IMR-90 (cell line): Measurements from ENCODE around the gene WBP2. TPM values are rescaled to one million over a fixed set of nuclear protein-coding genes. Genes with fewer than 3 reads are reported as not detected.

Experiments used
- ATAC-seq: fragments of 200-7000 bp; cut with Tn5 transposase; 2 replicates; pipeline ENCODE4 v1.9.1; 2020; ENCODE audit warnings: low read depth, mild to moderate bottlenecking, moderate library complexity
- BruUV-seq: library from RNA; stranded (reverse); fragments of 400-500 nt; replicated peaks from 2 replicates; lab custom pipeline; 2021; lab: Mats Ljungman, UMichigan
- CTCF ChIA-PET: fragments of 300-600 bp; formaldehyde crosslinking; extraction: SDS; loops from one replicate; lab custom pipeline; 2021; ENCODE audit warnings: antibody characterized with exemption; lab: Yijun Ruan, JAX
- POLR2A ChIA-PET: fragments of 300-600 bp; sonication (Branson Sonifier 250); formaldehyde crosslinking; loops from one replicate; lab custom pipeline; 2022; ENCODE audit warnings: antibody characterized with exemption; ENCODE audit not compliant: unreplicated experiment; lab: Charles Lee
- DNase-seq: peaks from one replicate; pipeline ENCODE4 v3.0.0; 2013
- H2AFZ ChIP-seq: replicated peaks from 2 replicates; pipeline ENCODE3; 2013; ENCODE audit warnings: low read length, mild to moderate bottlenecking; ENCODE audit not compliant: poor library complexity
- H2AK5ac ChIP-seq: 2 replicates; pipeline ENCODE4 v1.6.1; 2013; ENCODE audit warnings: low read depth, low read length, inconsistent platforms
- H2AK9ac ChIP-seq: replicated peaks from 2 replicates; pipeline ENCODE3; 2013; ENCODE audit warnings: mild to moderate bottlenecking, low read depth, low read length, moderate library complexity; ENCODE audit not compliant: poor library complexity
- H2BK120ac ChIP-seq: 2 replicates; pipeline ENCODE4 v1.6.1; 2013; ENCODE audit warnings: low read depth, low read length, inconsistent platforms
- H2BK15ac ChIP-seq: 3 replicates; pipeline ENCODE4 v1.6.1; 2013; ENCODE audit warnings: low read depth, low read length, inconsistent platforms
- H2BK20ac ChIP-seq: 2 replicates; pipeline ENCODE4 v1.6.1; 2013; ENCODE audit warnings: low read depth, mild to moderate bottlenecking, inconsistent platforms, low read length, moderate library complexity
- H2BK5ac ChIP-seq: 2 replicates; pipeline ENCODE4 v1.6.1; 2013; ENCODE audit warnings: mild to moderate bottlenecking, low read depth, low read length, inconsistent platforms; ENCODE audit not compliant: poor library complexity, severe bottlenecking
- H3K14ac ChIP-seq: replicated peaks from 2 replicates; pipeline ENCODE4 v1.6.1; 2013; ENCODE audit warnings: low read depth, low read length, inconsistent platforms
- H3K18ac ChIP-seq: 2 replicates; pipeline ENCODE4 v1.6.1; 2013; ENCODE audit warnings: low read depth, low read length, control low read depth
- H3K23ac ChIP-seq: 2 replicates; pipeline ENCODE4 v1.6.1; 2013; ENCODE audit warnings: low read depth, low read length, inconsistent platforms
- H3K27ac ChIP-seq: 2 replicates; pipeline ENCODE4 v1.5.1; 2013; ENCODE audit warnings: mild to moderate bottlenecking, control low read depth, low read length; ENCODE audit not compliant: insufficient read depth
- H3K27me3 ChIP-seq: 2 replicates; pipeline ENCODE4 v1.6.1; 2013; ENCODE audit warnings: low read length; ENCODE audit not compliant: control insufficient read depth, insufficient read depth
- H3K36me3 ChIP-seq: 2 replicates; pipeline ENCODE4 v1.6.1; 2013; ENCODE audit warnings: low read length, mixed read lengths; ENCODE audit not compliant: control insufficient read depth, insufficient read depth
- H3K4ac ChIP-seq: 2 replicates; pipeline ENCODE4 v1.6.1; 2013; ENCODE audit warnings: low read depth, low read length, inconsistent platforms
- H3K4me1 ChIP-seq: 2 replicates; pipeline ENCODE4 v1.6.1; 2013; ENCODE audit warnings: low read length, mixed read lengths; ENCODE audit not compliant: control insufficient read depth, insufficient read depth
- H3K4me2 ChIP-seq: 2 replicates; pipeline ENCODE4 v1.6.1; 2013; ENCODE audit warnings: low read depth, mild to moderate bottlenecking, control low read depth, low read length, moderate library complexity
- H3K4me3 ChIP-seq: 2 replicates; pipeline ENCODE4 v1.5.1; 2013; ENCODE audit warnings: low read depth, mild to moderate bottlenecking, control low read depth, low read length, moderate library complexity; ENCODE audit not compliant: insufficient read depth
- H3K56ac ChIP-seq: 2 replicates; pipeline ENCODE4 v1.6.1; 2013; ENCODE audit warnings: low read length, inconsistent platforms; ENCODE audit not compliant: insufficient read depth; ENCODE audit errors: extremely low read depth
- H3K79me1 ChIP-seq, 2 experiments: 2 replicates each; pipeline ENCODE4 v1.6.1; 2013; ENCODE audit warnings: low read length in 2 of 2, inconsistent platforms in 1 of 2, low read depth in 1 of 2
- H3K9ac ChIP-seq: 2 replicates; pipeline ENCODE4 v1.6.1; 2013; ENCODE audit warnings: low read depth, low read length, control low read depth
- H3K9me1 ChIP-seq: 2 replicates; pipeline ENCODE4 v1.6.1; 2013; ENCODE audit warnings: low read length, inconsistent platforms; ENCODE audit not compliant: insufficient read depth
- H3K9me3 ChIP-seq: 2 replicates; pipeline ENCODE4 v1.6.1; 2013; ENCODE audit warnings: low read length; ENCODE audit not compliant: control insufficient read depth, insufficient read depth
- H4K20me1 ChIP-seq: 2 replicates; pipeline ENCODE4 v1.6.1; 2013; ENCODE audit warnings: low read length, inconsistent platforms; ENCODE audit not compliant: insufficient read depth
- H4K5ac ChIP-seq: 2 replicates; pipeline ENCODE4 v1.6.1; 2013; ENCODE audit warnings: mild to moderate bottlenecking, low read depth, low read length, control low read depth
- H4K8ac ChIP-seq, 2 experiments: 2 replicates each; pipeline ENCODE4 v1.6.1; 2013; ENCODE audit warnings: low read depth in 2 of 2, low read length in 2 of 2, control low read depth in 1 of 2, inconsistent platforms in 1 of 2
- H4K91ac ChIP-seq: 2 replicates; pipeline ENCODE4 v1.6.1; 2013; ENCODE audit warnings: low read depth, low read length, inconsistent platforms; ENCODE audit not compliant: insufficient read depth
- BHLHE40 ChIP-seq: fragments of 150-350 bp; IDR thresholded peaks from 2 replicates; pipeline ENCODE4 v1.6.1; 2016; ENCODE audit warnings: mild to moderate bottlenecking, low read depth, low read length
- CEBPB ChIP-seq: IDR thresholded peaks from 2 replicates; pipeline ENCODE4 v1.6.1; 2012; ENCODE audit warnings: low read depth, low read length, improper control_type of control experiment
- CHD1 ChIP-seq: IDR thresholded peaks from 2 replicates; pipeline ENCODE4 v1.6.1; 2012; ENCODE audit warnings: low read depth, low read length, improper control_type of control experiment
- FOS ChIP-seq: fragments of 150-350 bp; IDR thresholded peaks from 2 replicates; pipeline ENCODE4 v1.6.1; 2016; ENCODE audit warnings: low read depth, low read length
- MAFK ChIP-seq: IDR thresholded peaks from 2 replicates; pipeline ENCODE4 v1.6.1; 2012; ENCODE audit warnings: low read depth, low read length, improper control_type of control experiment
- MAZ ChIP-seq: IDR thresholded peaks from 2 replicates; pipeline ENCODE4 v1.6.1; 2012; ENCODE audit warnings: low read depth, mild to moderate bottlenecking, low read length, improper control_type of control experiment, moderate library complexity, borderline replicate concordance
- NFE2L2 ChIP-seq: fragments of 150-350 bp; IDR thresholded peaks from 2 replicates; pipeline ENCODE4 v1.6.1; 2016; ENCODE audit warnings: low read depth, mild to moderate bottlenecking, low read length
- POLR2A ChIP-seq: IDR thresholded peaks from 2 replicates; pipeline ENCODE4 v1.6.1; 2012; ENCODE audit warnings: mild to moderate bottlenecking, low read depth, low read length
- RAD21 ChIP-seq: IDR thresholded peaks from 2 replicates; pipeline ENCODE4 v1.6.1; 2012; ENCODE audit warnings: low read length, improper control_type of control experiment
- RCOR1 ChIP-seq: IDR thresholded peaks from 2 replicates; pipeline ENCODE4 v1.6.1; 2012; ENCODE audit warnings: mild to moderate bottlenecking, low read length, improper control_type of control experiment; ENCODE audit not compliant: insufficient replicate concordance
- RFX5 ChIP-seq: IDR thresholded peaks from 2 replicates; pipeline ENCODE4 v1.8.0; 2012; ENCODE audit warnings: low read depth, mild to moderate bottlenecking, low read length, moderate library complexity
- SMC3 ChIP-seq: fragments of 150-350 bp; IDR thresholded peaks from 2 replicates; pipeline ENCODE4 v1.6.1; 2016; ENCODE audit warnings: low read depth, mild to moderate bottlenecking, antibody characterized with exemption, low read length, moderate library complexity
- WGBS, 2 experiments: methylation state at CpG; one replicate each; pipeline versions ENCODE4 v1.1.5 to v1.1.7; 2013; ENCODE audit warnings: missing lambda C conversion rate in 2 of 2; ENCODE audit not compliant: insufficient read length in 1 of 2; ENCODE audit errors: extremely low coverage in 2 of 2; 5-methylcytosine and 5-hydroxymethylcytosine counted together
- dilution Hi-C: fragments of 300-500 bp; cut with HindIII; formaldehyde crosslinking; loops from one replicate; pipeline ENCODE4 v1.14.3; 2018; ENCODE audit warnings: low sequenced_read_pairs; ENCODE audit not compliant: unreplicated experiment
- in situ Hi-C: fragments of 300-500 bp; cut with MboI; formaldehyde crosslinking; loops from 3 replicates; pipeline ENCODE4 v1.14.3; 2019; ENCODE audit warnings: low sequenced_read_pairs, inconsistent platforms, mixed read lengths
- intact Hi-C: fragments of 100-400 bp; cut with micrococcal nuclease; formaldehyde crosslinking; loops from 2 replicates; pipeline ENCODE4 v1.10.0; 2022
- polyA plus RNA-seq, 3 experiments: library from polyadenylated mRNA; depleted of rRNA; stranded (reverse); fragments of >200 nt; gene quantifications; 2 replicates each; pipeline ENCODE4 v1.2.3, GENCODE V29; 2012; ENCODE audit warnings: low replicate concordance in 1 of 3
- total RNA-seq: library from RNA; depleted of rRNA; stranded (reverse); fragments of >200 nt; gene quantifications from 2 replicates; pipeline ENCODE4 v1.2.3, GENCODE V29; 2012
- TF ChIP-seq, protein P1 (sequence below): conservative IDR thresholded peaks from 2 replicates; pipeline ENCODE4 v1.5.1; 2012; ENCODE audit warnings: mild to moderate bottlenecking, low read depth, low read length, improper control_type of control experiment
- TF ChIP-seq, protein P2 (sequence below): fragments of 150-350 bp; IDR thresholded peaks from 2 replicates; pipeline ENCODE4 v1.6.1; 2017; ENCODE audit warnings: mild to moderate bottlenecking, antibody characterized with exemption, low read length, low read depth
- TF ChIP-seq, protein P3 (sequence below): fragments of 150-350 bp; IDR thresholded peaks from 2 replicates; pipeline ENCODE4 v1.6.1; 2016; ENCODE audit warnings: low read depth, mild to moderate bottlenecking, low read length, moderate library complexity, borderline replicate concordance

Gene WBP2
- total and polyA plus RNA-seq, 2 of the 4 experiments (the other 2 are of a cell fraction) = 9.0 to 35.5 TPM

DNA sequence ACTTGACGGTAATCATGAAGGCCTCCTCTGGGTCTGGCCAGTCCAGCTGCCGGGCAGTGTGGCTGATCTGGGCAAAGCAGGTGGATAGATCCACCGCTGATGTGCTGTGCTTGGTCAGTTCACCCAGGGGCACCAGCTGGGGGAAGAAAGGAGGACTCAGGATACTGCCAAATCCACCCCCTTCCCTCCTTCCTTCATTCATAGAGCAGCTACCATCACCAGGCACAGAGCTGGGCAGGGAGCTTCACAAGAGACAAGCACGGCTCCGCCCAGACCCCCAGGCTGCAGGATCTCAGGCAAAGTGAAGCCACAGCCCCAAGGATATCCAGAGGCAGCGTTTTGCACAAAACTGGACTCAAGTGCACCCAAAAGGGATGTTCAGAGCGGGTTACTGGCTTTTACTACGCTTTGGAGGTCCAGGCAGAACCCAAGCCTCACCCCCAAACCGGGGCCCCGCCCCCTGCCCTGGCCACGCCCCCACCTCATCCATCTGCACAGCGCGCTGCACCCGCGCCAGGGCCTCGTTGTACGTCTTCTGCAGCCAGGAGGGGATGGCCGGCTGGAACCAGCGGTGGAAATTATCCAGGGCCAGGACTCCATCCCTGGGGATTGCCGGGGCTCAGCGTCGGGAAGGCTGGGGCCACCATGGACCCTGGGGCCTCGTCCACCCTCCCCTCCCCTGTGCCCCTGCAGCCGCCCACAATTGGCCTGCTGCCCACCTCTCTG, 20.0 kb downstream of the WBP2 start:
- H3K18ac ChIP-seq = no peak overlapping the region
- H2BK120ac ChIP-seq = no peak overlapping the region
- H3K56ac ChIP-seq = no peak overlapping the region
- no TSS peak for BruUV-seq
- no peak overlapping the region for H4K5ac ChIP-seq
- H3K9me1 ChIP-seq = peaks cover 3% of the 10 kb centered on the region; the same call in 1 of the 2 replicates
- H3K23ac ChIP-seq = no peak overlapping the region
- H2AK9ac ChIP-seq = no peak overlapping the region
- dilution Hi-C loops = no loop called here
- H2AFZ ChIP-seq = peak overlapping the region; percentile 40
- H3K9ac ChIP-seq = no peak overlapping the region
- H2AK5ac ChIP-seq = no peak overlapping the region
- ATAC-seq (peak; percentile 63; the same call in 1 of the 2 replicates), DNase-seq (no peak)
- H3K14ac ChIP-seq = no peak overlapping the region
- intact Hi-C loops = no loop called here
- ChIA-PET CTCF (no interaction called here), POLR2A (interaction anchor here (1.6 kb wide), 1 partner anchor 55 kb away, joined by 5 read pairs; a partner anchor contains a TSS)
- in situ Hi-C loops = no loop called here
- H3K4me1 ChIP-seq = peaks cover 3% of the 10 kb centered on the region
- no peaks in the 10 kb centered on the region; the same call in 1 of the 2 replicates for H3K27me3 ChIP-seq
- no peak overlapping the region for H2BK20ac ChIP-seq
- H3K27ac ChIP-seq = no peak overlapping the region
- TF ChIP-seq POLR2A = no peak
- no peak for TF ChIP-seq CHD1
- TF ChIP-seq BHLHE40 = no peak
- no peak for TF ChIP-seq RCOR1
- no peak for TF ChIP-seq RAD21
- TF ChIP-seq, protein P1, sequence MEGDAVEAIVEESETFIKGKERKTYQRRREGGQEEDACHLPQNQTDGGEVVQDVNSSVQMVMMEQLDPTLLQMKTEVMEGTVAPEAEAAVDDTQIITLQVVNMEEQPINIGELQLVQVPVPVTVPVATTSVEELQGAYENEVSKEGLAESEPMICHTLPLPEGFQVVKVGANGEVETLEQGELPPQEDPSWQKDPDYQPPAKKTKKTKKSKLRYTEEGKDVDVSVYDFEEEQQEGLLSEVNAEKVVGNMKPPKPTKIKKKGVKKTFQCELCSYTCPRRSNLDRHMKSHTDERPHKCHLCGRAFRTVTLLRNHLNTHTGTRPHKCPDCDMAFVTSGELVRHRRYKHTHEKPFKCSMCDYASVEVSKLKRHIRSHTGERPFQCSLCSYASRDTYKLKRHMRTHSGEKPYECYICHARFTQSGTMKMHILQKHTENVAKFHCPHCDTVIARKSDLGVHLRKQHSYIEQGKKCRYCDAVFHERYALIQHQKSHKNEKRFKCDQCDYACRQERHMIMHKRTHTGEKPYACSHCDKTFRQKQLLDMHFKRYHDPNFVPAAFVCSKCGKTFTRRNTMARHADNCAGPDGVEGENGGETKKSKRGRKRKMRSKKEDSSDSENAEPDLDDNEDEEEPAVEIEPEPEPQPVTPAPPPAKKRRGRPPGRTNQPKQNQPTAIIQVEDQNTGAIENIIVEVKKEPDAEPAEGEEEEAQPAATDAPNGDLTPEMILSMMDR = no peak
- no peak for TF ChIP-seq MAFK
- TF ChIP-seq RFX5 = no peak
- TF ChIP-seq FOS = no peak
- TF ChIP-seq, protein P2, sequence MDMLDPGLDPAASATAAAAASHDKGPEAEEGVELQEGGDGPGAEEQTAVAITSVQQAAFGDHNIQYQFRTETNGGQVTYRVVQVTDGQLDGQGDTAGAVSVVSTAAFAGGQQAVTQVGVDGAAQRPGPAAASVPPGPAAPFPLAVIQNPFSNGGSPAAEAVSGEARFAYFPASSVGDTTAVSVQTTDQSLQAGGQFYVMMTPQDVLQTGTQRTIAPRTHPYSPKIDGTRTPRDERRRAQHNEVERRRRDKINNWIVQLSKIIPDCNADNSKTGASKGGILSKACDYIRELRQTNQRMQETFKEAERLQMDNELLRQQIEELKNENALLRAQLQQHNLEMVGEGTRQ = no peak
- TF ChIP-seq, protein P3, sequence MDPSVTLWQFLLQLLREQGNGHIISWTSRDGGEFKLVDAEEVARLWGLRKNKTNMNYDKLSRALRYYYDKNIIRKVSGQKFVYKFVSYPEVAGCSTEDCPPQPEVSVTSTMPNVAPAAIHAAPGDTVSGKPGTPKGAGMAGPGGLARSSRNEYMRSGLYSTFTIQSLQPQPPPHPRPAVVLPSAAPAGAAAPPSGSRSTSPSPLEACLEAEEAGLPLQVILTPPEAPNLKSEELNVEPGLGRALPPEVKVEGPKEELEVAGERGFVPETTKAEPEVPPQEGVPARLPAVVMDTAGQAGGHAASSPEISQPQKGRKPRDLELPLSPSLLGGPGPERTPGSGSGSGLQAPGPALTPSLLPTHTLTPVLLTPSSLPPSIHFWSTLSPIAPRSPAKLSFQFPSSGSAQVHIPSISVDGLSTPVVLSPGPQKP = no peak
- no peak for TF ChIP-seq MAZ
- TF ChIP-seq CEBPB = no peak
- TF ChIP-seq SMC3 = no peak
- no peak for TF ChIP-seq NFE2L2
- H3K4me3 ChIP-seq = no peak overlapping the region
- H3K79me1 ChIP-seq = no peaks in the 10 kb centered on the region
- H4K8ac ChIP-seq = no peak overlapping the region
- H4K91ac ChIP-seq = no peak overlapping the region
- no peaks in the 10 kb centered on the region for H3K9me3 ChIP-seq
- H2BK5ac ChIP-seq = no peak overlapping the region
- no peaks in the 10 kb centered on the region for H4K20me1 ChIP-seq
- WGBS, 2 experiments = 27% methylated on average over 13 of the region's 24 CpGs; no CpG with 5 or more reads in 1 of the 2 experiments
- no peaks in the 10 kb centered on the region for H3K36me3 ChIP-seq
- H3K4me2 ChIP-seq = no peak overlapping the region; the same call in 1 of the 2 replicates
- H3K4ac ChIP-seq = no peak overlapping the region
- H2BK15ac ChIP-seq = no peak overlapping the region
